MM.1S (cell line): Measurements from ENCODE around the gene HOXD9.

Source experiments
- EZH2phosphoT487 ChIP-seq: fragments of 300-600 bp; sonication (generic); IDR thresholded peaks from 2 replicates; pipeline ENCODE4 v1.6.1; 2018; ENCODE audit warnings: antibody characterized with exemption, low read length
- TF ChIP-seq, protein P1 (sequence below): fragments of 300-600 bp; sonication (generic); IDR thresholded peaks from 2 replicates; pipeline ENCODE4 v1.5.1; 2016; ENCODE audit warnings: antibody characterized with exemption, low read length, mixed read lengths

DNA sequence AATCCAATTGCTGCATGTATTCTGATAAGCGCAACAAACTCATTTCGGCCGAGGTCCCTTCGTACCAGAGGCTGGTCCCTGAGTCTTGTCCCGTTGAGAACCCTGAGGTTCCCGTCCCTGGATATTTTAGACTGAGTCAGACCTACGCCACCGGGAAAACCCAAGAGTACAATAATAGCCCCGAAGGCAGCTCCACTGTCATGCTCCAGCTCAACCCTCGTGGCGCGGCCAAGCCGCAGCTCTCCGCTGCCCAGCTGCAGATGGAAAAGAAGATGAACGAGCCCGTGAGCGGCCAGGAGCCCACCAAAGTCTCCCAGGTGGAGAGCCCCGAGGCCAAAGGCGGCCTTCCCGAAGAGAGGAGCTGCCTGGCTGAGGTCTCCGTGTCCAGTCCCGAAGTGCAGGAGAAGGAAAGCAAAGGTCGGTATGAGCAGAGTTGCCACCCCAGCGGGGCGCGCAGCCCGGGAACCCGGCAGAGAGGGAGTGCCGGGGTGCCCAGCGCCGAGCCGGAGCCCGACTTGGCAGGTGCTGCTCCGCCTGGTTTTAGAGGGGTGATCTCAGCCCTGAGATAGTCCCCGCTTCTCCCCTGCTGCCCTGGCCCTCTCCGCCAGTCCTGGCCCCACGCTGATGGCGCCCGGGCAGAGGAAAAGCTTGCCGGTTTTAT is 5.2 kb upstream of the HOXD9 start:
- no peak for TF ChIP-seq EZH2phosphoT487
- TF ChIP-seq, protein P1, sequence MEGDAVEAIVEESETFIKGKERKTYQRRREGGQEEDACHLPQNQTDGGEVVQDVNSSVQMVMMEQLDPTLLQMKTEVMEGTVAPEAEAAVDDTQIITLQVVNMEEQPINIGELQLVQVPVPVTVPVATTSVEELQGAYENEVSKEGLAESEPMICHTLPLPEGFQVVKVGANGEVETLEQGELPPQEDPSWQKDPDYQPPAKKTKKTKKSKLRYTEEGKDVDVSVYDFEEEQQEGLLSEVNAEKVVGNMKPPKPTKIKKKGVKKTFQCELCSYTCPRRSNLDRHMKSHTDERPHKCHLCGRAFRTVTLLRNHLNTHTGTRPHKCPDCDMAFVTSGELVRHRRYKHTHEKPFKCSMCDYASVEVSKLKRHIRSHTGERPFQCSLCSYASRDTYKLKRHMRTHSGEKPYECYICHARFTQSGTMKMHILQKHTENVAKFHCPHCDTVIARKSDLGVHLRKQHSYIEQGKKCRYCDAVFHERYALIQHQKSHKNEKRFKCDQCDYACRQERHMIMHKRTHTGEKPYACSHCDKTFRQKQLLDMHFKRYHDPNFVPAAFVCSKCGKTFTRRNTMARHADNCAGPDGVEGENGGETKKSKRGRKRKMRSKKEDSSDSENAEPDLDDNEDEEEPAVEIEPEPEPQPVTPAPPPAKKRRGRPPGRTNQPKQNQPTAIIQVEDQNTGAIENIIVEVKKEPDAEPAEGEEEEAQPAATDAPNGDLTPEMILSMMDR, result no peak
